HG02588 (cell line): ENCODE data around the gene GPR153.

ENCODE experiments used
- ATAC-seq: cut with Tn5 transposase; IDR thresholded peaks from one replicate; pipeline ENCODE4 v1.9.1; 2021; ENCODE audit warnings: mild to moderate bottlenecking, moderate library complexity; ENCODE audit not compliant: unreplicated experiment

Gene GPR153

DNA sequence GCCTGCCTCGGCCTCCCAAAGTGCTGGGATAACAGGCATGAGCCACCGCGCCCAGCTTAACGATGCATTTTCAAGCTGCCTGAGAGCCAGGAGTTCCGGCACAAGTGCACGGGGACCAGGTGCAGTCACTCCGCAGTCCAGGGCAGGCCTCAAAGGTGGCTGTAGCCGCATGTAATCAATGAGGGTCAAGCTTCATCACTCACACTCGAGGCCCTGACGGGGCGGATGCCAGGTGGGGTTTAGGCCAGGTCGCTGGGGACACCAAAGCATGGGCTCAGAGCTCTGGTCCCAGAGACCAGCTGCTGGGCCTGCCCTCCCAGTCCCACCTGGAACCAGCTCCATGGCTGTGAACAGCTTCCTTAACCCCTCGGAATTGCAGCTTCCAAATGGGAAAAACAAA is 26.1 kb upstream of the GPR153 start:
- ATAC-seq = no peak

DNA sequence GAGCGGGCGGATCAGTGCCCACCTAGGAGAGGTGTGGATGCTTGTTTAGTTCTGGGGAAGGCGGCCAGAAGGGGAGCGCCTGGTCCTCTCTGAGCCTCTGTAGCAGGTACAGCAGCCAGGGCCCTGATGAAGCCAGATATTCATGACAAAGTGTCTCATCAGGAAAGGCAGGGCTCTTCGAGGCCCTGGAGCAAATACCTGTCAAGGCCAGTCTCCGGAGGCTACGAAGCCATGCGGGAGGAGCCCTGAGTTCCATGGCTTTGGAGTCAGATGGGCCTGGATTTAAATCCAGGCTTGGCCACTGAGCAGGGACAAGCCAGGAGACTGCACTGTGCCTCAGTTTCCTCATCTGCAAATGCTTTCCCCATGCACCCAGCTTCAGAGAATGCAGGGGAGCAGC is 25.4 kb upstream of the GPR153 start:
- ATAC-seq = no peak

DNA sequence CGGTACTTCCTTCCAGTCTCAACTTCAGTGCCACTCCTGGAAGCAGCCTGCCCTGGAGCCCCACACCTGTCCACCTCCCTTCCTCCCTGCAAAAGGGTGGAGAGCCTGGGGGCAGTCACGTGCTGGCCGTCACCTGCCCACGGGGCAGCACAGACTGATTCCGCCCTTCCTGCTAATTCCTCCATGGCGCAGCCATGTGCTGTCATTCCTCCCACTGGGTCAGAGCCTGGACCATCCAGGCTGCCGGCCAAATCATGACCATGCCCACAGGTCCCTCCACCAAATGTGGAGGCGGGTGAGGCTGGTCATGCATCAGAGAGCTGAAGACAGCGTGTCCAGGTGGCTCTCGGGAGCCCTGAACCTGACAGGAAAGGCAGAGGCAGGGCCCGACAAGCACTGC is 24.4 kb upstream of the GPR153 start:
- ATAC-seq = no peak

DNA sequence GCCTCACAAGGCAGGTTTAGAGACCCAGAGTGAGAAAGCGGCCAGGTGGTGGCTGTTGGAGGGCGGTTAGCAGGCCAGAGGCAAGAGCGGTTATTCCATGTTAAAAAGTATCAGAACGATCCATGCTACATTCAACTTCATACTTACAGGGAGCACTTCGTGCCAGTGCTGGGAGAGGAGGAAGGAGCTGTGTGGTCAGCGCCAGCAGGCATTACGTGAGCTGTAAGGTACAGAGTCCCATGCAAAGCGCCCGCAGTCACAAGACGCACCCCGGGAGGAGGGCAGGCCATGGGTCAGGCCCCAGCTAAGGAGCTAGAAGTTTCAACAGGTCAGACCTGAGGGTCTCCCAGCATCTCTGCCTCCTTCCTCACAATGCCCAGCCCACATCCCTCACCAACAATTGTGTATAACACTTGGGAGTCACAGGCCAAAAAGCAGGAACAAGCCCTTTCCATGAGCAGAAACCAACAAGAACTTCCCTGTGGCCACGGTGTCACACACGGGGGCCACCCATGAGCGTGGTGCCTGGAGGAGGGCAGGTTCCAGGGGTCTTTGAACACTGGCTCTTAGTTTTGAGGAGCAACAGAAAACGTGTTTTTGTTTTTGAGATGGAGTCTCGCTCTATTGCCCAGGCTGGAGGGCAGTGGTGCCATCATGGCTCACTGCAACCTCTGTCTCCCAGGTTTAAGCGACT is 21.8 kb upstream of the GPR153 start:
- ATAC-seq = no peak

DNA sequence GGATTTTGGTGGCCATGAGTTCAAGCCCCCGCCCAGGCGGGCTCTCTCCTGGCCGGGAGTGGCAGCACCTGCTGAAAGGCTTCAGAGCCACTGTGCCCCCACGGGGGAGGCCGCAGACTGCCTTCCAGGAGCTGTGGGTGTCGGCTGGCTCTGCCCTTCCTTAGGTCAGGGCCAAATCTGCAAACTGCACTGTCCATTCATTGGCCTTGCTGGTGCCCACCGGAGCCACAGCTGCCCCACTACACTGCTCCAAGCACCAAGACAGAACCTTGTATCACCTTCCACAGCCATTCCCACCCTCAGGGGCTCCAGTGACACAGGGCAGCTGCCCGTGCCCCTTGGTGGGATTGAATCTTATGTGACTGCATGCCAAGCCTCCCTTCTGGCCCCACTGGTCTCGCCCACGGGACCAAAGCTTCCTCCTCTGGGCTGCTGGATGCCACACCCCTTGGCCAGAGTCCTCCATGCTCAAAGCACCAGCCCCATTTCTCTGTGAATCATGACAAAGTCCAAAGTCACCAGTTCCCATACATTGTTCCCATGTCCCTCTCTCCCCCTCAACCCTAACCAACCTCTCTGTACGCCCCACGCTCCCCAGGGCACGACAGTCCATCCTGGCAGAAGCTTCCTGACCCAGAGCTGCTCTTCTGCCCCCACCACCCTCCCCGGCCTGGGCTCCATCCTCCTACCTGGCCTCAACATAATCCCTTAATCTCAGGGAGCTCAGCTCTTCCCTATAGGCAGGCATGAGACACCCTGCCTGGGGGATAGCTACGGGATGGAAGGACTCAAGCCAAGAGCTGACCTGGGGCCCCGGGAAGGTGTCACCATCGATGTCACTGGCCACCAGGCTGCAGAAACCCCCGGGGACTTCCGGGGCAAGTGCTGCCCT is 20.9 kb upstream of the GPR153 start:
- ATAC-seq = no peak

DNA sequence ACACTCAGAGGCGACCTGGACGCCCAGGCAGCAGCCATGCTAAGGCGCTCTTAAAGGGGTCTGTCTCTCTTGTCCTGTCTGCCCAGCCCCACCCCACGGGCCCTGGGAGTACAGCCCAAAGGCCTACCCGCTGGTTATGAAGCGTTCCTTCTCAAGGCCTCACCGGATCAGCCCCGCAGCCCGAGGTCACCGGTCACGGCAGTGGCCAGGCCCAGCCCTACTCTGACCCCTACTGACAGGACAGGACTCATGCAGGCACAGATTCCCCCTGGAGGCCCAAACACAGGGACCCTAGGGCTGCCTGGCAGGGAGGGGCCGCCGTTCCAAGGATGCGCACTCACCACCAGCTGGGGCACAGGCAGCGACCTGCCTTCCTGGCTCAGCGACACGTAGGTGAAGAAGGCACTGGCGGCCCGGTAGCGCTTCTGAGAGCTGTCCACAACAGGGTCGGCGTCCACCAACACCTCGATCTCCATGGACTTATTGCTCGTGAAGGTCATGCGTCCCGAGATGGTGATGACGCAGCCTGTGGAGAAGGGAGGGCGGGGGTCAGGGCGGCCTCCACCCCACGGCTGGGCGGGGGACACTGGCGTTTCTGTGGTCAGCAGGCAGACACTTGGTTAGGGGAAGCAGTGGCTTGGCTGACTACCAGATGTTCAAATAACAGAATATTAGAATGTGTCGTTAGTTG is 20.0 kb upstream of the GPR153 start:
- ATAC-seq = no peak

DNA sequence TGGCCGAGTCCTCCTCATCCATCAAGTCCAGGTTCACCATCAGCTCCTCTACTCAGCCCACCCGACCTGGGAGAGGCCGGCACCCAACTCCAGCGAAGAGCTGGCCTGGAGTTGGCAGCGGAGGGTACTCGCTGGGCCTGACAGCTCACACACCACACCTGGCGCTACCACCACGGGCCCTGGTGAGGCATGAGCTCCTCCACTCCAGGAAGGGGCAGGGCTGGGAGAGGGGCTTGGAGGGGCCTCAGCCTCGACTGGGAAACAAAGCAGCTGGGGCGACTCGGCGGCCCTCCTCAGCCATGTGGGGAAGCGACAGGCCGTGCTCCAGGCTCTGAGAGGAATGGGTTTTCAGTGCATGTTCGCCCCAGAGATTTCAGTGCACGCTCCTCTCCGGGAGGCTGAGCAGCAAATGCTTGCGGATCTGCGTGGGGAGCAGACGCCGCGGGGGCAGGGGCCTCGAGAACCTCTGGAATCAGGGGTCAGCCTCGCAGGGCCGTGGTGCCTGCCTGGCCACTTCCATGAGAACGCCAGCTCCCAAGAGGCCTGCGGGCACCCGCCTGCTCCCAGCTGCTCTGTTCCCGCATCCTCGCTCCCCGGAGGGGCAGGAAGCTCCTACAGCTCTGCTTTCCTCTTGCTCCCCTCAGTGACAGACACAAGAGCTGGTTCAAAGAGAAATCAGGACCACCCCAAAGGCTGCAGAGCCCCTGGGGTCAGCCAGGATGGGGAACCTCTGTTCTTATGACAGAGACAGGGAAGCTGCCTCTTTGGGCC is 18.9 kb upstream of the GPR153 start:
- no peak for ATAC-seq

DNA sequence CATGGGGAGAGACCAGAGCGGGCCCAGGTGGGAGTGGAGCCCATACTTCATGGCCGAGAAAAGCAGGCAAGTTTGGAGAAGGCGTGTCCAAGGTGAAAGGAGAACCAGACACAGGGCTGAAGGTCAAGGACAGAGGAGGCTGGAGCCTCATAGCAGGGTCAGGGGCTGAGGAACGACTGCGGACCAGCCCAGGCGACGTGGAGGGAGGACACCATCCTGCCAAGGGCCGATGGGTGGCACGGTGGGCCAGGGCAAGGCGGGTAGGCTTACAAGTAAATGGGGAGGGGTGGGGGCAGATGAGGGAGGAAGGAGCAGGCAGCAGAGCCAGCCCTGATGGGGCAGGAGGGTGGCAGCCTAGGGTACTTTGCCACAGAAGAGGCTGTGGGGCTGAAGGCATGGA is 18.2 kb upstream of the GPR153 start:
- no peak for ATAC-seq

DNA sequence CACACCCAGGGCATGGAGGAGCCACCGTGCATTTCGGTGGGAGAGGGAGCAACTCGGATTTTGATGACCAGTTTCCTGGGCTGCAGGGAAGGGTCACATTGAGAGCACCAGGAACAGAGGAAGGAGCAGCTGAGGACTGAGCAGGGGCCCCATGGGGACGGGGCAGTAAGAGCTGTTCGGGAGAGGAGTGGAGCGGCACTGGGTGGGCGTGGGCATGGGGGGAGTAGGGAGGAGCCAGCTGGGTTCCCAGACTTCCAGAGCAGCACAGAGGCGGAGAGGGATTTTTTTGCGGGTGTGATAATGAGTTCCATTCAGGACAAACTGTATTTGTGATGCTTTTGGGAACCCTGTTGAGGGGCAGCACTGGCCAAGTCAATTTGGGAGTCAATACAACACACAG is 17.4 kb upstream of the GPR153 start:
- ATAC-seq = no peak

DNA sequence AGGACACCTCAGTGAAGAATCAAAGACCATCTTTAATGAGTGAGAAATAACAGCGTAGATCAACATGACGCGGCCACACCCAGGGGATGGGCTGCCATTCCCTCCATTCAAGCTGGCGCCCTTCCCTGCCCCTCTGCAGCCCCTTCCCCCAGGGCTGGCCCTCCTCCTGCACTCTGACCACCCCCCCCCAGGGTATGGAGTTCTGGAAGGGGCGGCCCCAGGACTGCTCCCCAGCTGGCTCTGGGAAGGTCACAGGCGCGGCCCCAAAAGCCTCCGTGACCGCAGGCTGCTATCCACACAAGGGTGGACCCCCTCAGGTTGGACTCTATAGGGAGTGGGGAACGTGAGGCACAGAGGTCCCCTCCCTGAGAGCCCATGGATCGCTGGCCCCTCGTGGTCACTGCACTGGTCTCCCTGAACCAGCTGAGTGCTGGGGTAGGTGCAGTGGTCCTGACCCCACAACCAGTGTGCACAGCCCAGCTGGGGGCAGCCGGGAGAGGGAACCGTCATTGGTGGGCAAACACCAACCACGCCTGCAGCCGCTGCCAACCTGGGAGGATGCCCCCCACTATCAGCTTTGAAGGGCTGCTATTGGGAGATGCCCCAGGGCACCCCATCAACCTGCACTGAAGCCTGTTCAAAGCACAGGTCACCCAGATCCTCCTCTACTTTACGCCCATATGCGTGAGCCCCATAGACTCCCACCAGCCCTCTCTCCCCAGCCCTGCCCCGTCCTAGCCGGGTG is 16.1 kb upstream of the GPR153 start:
- ATAC-seq = no peak

DNA sequence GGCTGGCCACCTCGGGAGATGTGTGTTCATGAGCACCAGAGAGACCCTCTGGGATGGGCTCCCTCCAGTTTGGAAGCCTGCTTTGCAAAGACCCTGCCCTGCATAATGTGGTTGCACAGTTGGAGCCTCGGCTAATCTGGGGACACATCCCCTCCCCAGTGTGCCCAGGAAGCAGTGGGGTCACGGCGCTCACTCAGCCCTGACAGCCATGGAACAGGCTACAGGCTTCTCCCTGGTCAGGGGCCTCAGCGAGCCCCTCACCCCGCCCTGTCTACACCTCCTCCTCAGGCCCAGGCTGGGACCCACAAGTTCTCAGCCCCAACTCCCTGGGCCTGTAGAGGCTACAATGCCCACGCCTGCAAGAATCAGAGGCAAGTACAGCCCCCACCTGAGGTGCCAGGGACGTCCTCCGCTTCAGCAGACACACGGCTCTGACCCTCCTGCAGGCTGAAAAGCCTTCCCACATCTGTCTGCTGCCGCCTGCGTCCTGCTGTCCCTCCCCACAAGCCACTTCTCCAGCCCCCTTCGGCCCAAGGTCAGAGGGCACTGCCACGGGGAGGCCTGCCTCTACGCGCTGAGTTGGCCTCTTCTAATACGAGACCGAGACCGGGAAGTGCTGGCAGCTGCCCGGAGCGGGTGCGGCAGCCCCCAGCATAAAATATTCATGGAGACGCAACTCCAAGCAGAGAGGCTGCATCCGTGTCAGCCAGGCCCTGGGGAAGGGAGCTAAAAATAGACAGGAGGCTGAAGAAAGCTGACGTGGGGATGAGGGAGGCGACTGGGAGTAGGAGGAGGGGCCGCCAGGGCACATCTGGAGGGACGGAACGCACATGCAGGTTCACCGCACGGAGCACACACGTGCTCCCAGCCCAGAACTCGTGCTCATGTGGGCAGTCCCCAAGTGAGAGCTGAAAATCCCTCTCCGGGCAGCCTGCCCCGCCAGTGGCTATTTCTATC is 15.2 kb upstream of the GPR153 start:
- no peak for ATAC-seq

DNA sequence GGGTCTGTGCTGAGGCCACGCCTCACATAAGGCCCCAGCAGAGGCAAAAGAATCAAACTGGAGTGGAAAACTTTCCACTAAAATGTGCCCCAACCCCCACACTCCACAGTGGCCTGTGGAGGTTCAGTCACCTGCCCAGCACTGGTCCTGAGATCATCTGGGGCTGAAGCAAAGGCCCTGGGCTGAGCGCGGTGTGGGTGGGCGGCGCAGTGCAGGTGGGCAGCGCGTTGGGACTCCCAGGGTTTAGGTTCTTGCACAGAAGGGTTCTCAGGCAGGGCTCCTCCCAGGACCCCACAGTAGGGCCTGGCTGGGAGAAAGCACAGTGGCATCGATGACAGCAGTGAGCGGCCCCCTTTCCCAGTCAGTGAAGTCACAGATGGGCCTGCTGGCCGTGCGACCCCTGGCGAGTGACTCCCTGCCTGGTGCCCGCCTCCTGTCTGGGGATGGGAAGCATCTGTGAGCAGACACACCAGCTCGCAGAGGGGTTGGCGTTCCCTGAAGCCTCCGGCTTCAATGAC is 13.8 kb upstream of the GPR153 start:
- no peak for ATAC-seq

DNA sequence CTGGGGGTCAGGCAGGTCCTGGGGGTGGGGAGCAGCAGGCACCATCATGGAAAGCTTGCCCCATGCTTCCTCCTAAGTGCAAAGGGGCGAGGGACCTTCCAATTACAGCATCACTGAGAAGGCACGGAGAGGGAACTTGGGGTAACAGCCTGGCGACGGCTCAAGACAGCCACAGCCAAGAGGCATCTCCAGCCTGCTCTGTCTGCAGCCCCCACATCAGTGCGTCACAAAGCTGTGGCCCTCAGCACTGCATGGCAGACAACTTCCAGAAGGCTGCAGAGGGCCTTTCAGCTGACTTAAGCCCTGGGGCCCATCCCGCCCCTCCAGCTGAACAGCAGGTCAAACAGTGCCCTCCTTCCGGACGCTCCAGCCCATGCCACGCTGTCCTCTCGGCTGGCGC is 13.2 kb upstream of the GPR153 start:
- no peak for ATAC-seq

DNA sequence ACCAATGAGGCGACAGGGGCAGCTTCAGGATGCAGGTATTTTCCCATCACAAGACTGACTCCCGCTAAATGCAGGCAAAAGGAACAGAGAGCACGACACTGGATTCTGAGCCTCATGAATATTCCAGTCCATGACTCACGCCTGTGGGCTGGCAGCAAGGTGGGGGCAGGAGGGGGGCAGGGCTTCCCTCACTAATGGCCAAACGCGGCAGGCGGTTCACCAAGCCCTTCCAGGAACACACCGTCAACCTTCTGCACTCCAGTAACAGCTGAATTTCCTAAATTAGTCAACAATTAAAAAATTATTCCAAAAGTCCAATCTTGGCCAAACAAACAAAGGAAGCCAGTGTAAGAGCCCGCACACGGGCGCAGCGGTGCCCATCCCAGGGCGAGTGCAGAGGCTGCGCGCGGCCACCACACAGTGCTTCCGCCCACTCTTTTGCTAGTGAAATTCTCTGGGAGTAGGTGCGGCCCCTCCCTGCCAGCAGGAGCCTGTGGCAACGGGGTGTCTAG is 12.5 kb upstream of the GPR153 start:
- no peak for ATAC-seq

DNA sequence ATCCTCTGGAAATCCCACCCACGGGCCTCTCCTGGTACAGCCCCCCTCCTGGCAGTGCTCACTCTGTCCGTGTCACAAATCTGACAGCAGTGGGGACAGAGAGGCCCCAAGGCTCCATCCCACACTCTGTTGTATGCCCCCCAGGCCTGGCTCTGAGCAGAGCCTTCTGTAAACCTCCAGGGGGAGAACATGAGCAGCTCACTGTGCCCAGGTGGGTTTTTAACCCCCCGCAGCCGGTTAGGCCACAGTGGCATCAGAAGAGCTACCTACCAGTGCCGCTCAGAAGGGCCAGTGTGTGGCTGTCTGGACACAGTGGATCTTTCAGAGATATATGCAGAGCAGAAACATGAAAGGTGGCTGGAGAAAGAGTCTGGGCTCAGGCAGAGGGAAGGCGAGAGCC is 12.0 kb upstream of the GPR153 start:
- no peak for ATAC-seq

DNA sequence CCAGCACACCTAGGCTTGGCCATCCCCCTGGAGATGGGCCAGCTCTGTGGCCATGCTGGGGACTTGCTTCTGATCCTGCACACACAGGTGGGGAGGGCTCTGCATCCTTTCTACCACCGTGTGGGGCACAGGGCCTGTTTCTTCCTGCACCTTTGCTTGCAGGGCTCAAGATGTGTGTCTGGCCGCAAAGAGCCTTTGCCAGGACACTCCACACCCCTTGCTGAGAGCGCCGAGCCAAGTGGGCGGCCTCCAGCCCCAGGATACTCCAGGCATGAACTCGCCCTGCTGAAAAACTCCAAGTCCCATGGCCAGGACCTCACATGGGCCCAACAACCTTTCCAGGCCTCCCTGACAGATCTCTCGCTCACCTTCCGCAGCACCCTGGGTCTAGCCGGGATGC is 11.6 kb upstream of the GPR153 start:
- ATAC-seq = no peak

DNA sequence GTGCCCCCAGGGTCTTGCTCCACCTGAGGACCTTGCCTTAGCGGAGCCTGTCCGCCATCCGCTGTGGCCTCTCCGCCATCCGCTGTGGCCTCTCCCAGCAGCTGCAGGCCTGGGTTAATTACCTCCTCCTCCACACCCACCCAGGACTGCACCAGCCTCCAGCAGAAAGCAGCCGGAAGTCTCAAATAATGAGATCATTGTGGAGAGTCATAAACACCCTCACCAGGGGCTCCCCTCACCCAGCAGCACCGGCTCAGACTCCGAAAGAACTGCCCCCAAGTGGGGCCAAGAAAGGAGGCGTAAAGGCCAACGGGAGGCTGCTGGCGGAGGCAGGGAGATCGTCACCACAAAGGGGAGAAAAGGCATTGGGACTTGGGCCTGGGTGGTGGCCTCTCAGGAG is 10.7 kb upstream of the GPR153 start:
- ATAC-seq = no peak

DNA sequence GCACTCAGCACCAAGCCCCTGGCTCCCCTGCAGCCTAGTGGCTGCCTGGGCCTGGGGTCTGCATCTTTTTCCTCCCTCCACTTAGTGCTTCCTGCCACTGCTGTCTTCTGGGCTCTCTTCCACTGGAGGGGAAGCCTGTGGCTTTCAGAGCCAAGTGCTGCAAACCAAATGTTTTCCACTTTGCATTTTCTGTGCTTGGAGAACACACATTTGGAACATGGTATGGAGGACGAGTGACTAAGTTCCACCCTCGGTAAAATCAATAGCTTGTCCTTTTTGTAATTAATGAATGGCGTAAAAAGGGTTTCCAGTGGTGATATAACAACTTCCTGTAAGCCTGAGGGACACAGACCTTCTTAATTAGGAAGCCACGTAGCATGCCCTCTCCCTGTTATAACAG is 10.1 kb upstream of the GPR153 start:
- no peak for ATAC-seq

DNA sequence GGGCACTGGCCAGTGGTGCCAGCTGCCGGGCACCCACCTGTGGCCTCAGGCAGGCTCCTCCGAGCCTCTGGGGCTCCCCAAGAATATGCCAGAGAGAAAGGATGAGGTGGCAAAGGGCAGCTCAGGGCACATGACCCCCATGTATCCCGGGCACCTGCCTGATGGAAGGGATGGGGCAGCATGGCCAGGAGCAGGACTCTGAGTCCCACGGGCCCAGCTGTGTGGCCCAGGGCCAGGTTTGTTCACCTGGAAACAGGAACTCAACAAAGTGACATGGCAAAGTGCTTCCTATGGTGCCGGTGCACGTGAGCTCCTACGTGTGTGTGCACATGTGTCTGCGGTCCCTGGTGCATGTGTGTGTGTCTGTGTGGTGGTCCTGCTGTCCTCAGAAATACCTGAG is 9.5 kb upstream of the GPR153 start:
- no peak for ATAC-seq
